B cell (primary cell): ENCODE data around the gene SPDYE16. TPM values are rescaled to one million over a fixed set of nuclear protein-coding genes. Genes with fewer than 3 reads are reported as not detected.
A peak's percentile ranks its signal among the peaks of the same experiment; 100 is the strongest.
"Not testable (repeated sequence)": the region's sequence is repeated elsewhere in the genome, so short reads cannot be mapped to it uniquely, and the experiment has no call there.

Experiments
- ATAC-seq: fragments of 200-7000 bp; cut with Tn5 transposase; one replicate; pipeline ENCODE4 v1.10.0; 2021; ENCODE audit warnings: low read depth, mild to moderate bottlenecking, moderate number of reproducible peaks, moderate library complexity
- CTCF ChIA-PET: fragments of 350-600 bp; sonication (Branson Sonifier 250); formaldehyde crosslinking; loops from one replicate; lab custom pipeline; 2021; ENCODE audit warnings: antibody characterized with exemption, inconsistent platforms; lab: Charles Lee
- POLR2A ChIA-PET: fragments of 350-600 bp; sonication (Branson Sonifier 250); formaldehyde crosslinking; loops from one replicate; lab custom pipeline; 2021; ENCODE audit warnings: antibody characterized with exemption; lab: Charles Lee
- DNase-seq: peaks from one replicate; pipeline ENCODE4 v3.0.0; 2013
- H2AFZ ChIP-seq: 2 replicates; pipeline ENCODE4 v1.6.1; 2012; ENCODE audit warnings: mild to moderate bottlenecking, low read depth, low read length; ENCODE audit not compliant: insufficient read depth, poor library complexity, severe bottlenecking
- H3K27ac ChIP-seq, 2 donors: 1 replicate in 1 of 2; 2 replicates in 1 of 2; pipeline ENCODE4 v1.5.1; 2012 to 2013; ENCODE audit warnings: low read length in 2 of 2, mild to moderate bottlenecking in 2 of 2, moderate library complexity in 1 of 2
- H3K27me3 ChIP-seq, 4 experiments: fragments of 200-600 bp in 1 of 4; sonication (generic) in 1 of 4; replicated peaks in 1 of 4; 1 replicate in 2 of 4; 2 replicates in 2 of 4; pipeline versions ENCODE4 v1.6.1 to v1.7.0; 2013 to 2016; ENCODE audit warnings: low read length in 3 of 4, mild to moderate bottlenecking in 2 of 4, mixed read lengths in 1 of 4, moderate library complexity in 1 of 4; ENCODE audit not compliant: insufficient read depth in 4 of 4, control insufficient read depth in 3 of 4; ENCODE audit errors: control extremely low read depth in 1 of 4
- H3K36me3 ChIP-seq, 2 experiments: replicated peaks in 1 of 2; 1 replicate in 1 of 2; 2 replicates in 1 of 2; pipeline versions ENCODE4 v1.6.1 to v1.7.1; 2013; ENCODE audit warnings: low read length in 1 of 2; ENCODE audit not compliant: insufficient read depth in 2 of 2, control insufficient read depth in 1 of 2; ENCODE audit errors: control extremely low read depth in 1 of 2, extremely low read depth in 1 of 2
- H3K4me1 ChIP-seq, 2 donors: fragments of 200-600 bp in 1 of 2; sonication (generic) in 1 of 2; 1 replicate in 1 of 2; 2 replicates in 1 of 2; pipeline versions ENCODE4 v1.5.1 to v1.6.1; 2013 to 2017; ENCODE audit warnings: low read length in 2 of 2; ENCODE audit not compliant: control insufficient read depth in 2 of 2, insufficient read depth in 2 of 2
- H3K4me2 ChIP-seq: replicated peaks from 2 replicates; pipeline ENCODE3; 2012; ENCODE audit warnings: mild to moderate bottlenecking, low read depth, low read length; ENCODE audit not compliant: poor library complexity, severe bottlenecking
- H3K4me3 ChIP-seq, 5 experiments: fragments of 200-600 bp in 1 of 5; sonication (generic) in 1 of 5; 1 replicate in 3 of 5; 2 replicates in 2 of 5; pipeline versions ENCODE4 v1.5.1 to v1.7.0; 2011 to 2016; ENCODE audit warnings: low read length in 4 of 5, mild to moderate bottlenecking in 4 of 5, low read depth in 2 of 5, control low read depth in 1 of 5, moderate library complexity in 1 of 5; ENCODE audit not compliant: insufficient read depth in 1 of 5; ENCODE audit errors: control extremely low read depth in 1 of 5, extremely low read depth in 1 of 5
- H3K79me2 ChIP-seq: fragments of 200-600 bp; sonication (generic); one replicate; pipeline ENCODE4 v1.6.0; 2016; ENCODE audit warnings: low read length; ENCODE audit not compliant: control insufficient read depth, insufficient read depth
- H3K9ac ChIP-seq: fragments of 200-600 bp; sonication (generic); 2 replicates; pipeline ENCODE4 v1.6.1; 2017; ENCODE audit warnings: mild to moderate bottlenecking, low read length, moderate library complexity
- H3K9me3 ChIP-seq, 3 donors: one replicate each; pipeline versions ENCODE4 v1.6.1 to v1.7.1; 2013; ENCODE audit warnings: low read length in 2 of 3; ENCODE audit not compliant: control insufficient read depth in 2 of 3, insufficient read depth in 1 of 3; ENCODE audit errors: control extremely low read depth in 1 of 3
- H4K20me1 ChIP-seq: 2 replicates; pipeline ENCODE4 v1.6.0; 2012; ENCODE audit warnings: mild to moderate bottlenecking, low read length; ENCODE audit not compliant: insufficient read depth, control insufficient read depth, poor library complexity, severe bottlenecking
- H3K27ac Mint-ChIP-seq: one replicate; pipeline ENCODE4 v1.8.0; 2021; ENCODE audit warnings: mixed read lengths
- H3K27me3 Mint-ChIP-seq: one replicate; pipeline ENCODE4 v1.8.0; 2021; ENCODE audit warnings: mixed read lengths
- H3K4me1 Mint-ChIP-seq: one replicate; pipeline ENCODE4 v1.8.0; 2021; ENCODE audit warnings: mixed read lengths
- H3K4me3 Mint-ChIP-seq: one replicate; pipeline ENCODE4 v1.8.0; 2021; ENCODE audit warnings: mixed read lengths
- H3K9me3 Mint-ChIP-seq: one replicate; pipeline ENCODE4 v1.8.0; 2022; ENCODE audit warnings: mixed read lengths; ENCODE audit not compliant: insufficient read depth
- EZH2 ChIP-seq: IDR thresholded peaks from 2 replicates; pipeline ENCODE4 v1.6.1; 2012; ENCODE audit warnings: borderline replicate concordance, low read depth, mild to moderate bottlenecking, moderate library complexity, low read length; ENCODE audit not compliant: insufficient read depth, poor library complexity, severe bottlenecking
- WGBS: methylation state at CpG from one replicate; pipeline ENCODE4 v1.1.5; 2013; ENCODE audit warnings: missing lambda C conversion rate; ENCODE audit not compliant: insufficient coverage; 5-methylcytosine and 5-hydroxymethylcytosine counted together
- intact Hi-C: fragments of 100-400 bp; cut with micrococcal nuclease; formaldehyde crosslinking; loops from one replicate; pipeline ENCODE4 v1.10.0; 2022
- polyA plus RNA-seq: library from polyadenylated mRNA; depleted of rRNA; stranded (reverse); fragments of >200 nt; gene quantifications from 2 replicates; pipeline ENCODE4 v1.2.3, GENCODE V29; 2012
- total RNA-seq, 2 donors: library from RNA; stranded (reverse); fragments of 120-200 nt in 1 of 2; gene quantifications; 1 replicate in 1 of 2; 2 replicates in 1 of 2; pipeline versions ENCODE4 v1.2.3 to v1.2.4, GENCODE V29; 2013 to 2022
- TF ChIP-seq, protein P1 (sequence below): fragments of 200-600 bp; IDR thresholded peaks from one replicate; pipeline ENCODE4 v1.8.0; 2022; ENCODE audit warnings: antibody characterized with exemption, mild to moderate bottlenecking

SPDYE16 gene
- total and polyA plus RNA-seq, 2 donors (not counting 1 experiment from before 2014, with no cell fraction given): 0.34 to 0.69 TPM

GRCh38 chr7:76512941-76513816 is 29.9 kb downstream of the SPDYE16 start:
- no peaks in the 10 kb centered on the region for H3K27me3 Mint-ChIP-seq
- Histone ChIP-seq H2AFZ (no peak overlapping the region), H3K36me3 (no peaks in the 10 kb centered on the region), H4K20me1 (no peaks in the 10 kb centered on the region), H3K4me3 (no peak overlapping the region), H3K9ac (no peak overlapping the region), H3K79me2 (no peaks in the 10 kb centered on the region), H3K27me3 (peaks cover 0 to 4% (median 0%) of the 10 kb centered on the region in 4 experiments), H3K4me2 (no peak overlapping the region), H3K27ac (no peak overlapping the region), H3K9me3 (no peaks in the 10 kb centered on the region), H3K4me1 (peaks cover 0 to 3% of the 10 kb centered on the region in 2 donors)
- no peaks in the 10 kb centered on the region for H3K4me1 Mint-ChIP-seq
- POLR2A ChIA-PET: no interaction called here
- ATAC-seq (no peak), DNase-seq (peak; percentile 8)
- intact Hi-C loops: no loop called here
- H3K4me3 Mint-ChIP-seq: no peak overlapping the region
- CTCF ChIA-PET: no interaction called here
- no peaks in the 10 kb centered on the region for H3K9me3 Mint-ChIP-seq
- H3K27ac Mint-ChIP-seq: no peak overlapping the region
- TF ChIP-seq, protein P1, sequence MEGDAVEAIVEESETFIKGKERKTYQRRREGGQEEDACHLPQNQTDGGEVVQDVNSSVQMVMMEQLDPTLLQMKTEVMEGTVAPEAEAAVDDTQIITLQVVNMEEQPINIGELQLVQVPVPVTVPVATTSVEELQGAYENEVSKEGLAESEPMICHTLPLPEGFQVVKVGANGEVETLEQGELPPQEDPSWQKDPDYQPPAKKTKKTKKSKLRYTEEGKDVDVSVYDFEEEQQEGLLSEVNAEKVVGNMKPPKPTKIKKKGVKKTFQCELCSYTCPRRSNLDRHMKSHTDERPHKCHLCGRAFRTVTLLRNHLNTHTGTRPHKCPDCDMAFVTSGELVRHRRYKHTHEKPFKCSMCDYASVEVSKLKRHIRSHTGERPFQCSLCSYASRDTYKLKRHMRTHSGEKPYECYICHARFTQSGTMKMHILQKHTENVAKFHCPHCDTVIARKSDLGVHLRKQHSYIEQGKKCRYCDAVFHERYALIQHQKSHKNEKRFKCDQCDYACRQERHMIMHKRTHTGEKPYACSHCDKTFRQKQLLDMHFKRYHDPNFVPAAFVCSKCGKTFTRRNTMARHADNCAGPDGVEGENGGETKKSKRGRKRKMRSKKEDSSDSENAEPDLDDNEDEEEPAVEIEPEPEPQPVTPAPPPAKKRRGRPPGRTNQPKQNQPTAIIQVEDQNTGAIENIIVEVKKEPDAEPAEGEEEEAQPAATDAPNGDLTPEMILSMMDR: no peak
- TF ChIP-seq EZH2: no peak
- WGBS: 74% methylated on average over 17 of the region's 21 CpGs

DNA sequence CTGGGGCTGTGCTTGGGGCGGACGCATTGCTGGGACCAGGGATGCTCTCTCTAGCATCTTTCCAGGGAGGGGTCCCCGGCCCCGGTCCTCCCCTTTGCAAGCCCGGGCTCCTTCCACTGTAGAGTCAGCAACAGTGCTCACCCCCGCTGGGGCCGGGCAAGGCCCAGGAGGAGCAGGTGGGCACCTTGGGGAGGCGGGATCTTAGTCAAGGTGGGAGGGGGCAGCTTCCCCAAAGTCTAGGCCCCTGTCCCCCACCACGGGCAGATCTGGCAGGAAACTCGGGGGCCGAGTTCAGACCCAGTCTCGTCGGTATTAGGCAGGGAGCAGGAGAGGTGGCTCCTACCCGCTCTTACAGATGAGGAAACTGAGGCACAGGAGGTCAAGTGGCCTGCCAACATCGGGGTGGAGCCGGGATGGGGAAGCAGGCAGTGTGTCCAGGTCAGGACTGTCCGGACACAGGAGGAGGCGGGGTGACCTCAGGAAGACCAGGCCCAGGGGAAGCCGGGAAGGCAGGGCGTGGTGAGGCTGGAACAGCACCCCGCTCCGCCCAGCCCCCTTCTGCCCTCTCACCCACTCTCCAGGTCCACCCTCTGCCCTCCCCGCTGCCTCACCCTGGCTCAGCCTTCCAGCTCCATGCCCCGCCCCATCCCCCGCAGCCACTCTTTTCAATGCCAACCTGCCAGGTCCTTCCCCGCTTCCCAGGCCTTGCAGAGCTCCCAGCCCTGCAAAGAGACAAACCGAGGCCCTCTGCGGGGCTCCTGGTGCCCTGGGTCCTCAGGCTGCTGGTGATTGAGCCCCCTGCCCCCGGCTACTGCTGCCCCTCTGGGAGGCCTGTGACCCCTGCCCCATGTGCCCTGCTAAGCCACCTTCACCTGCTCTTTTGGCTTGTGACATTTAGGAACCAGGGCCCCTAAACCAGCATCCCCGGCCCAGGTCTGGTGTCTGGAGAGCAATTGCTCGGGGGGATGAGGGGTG is 30.9 kb downstream of the SPDYE16 start:
- H3K4me3 Mint-ChIP-seq, ATAC-seq, H3K27me3 ChIP-seq, H3K79me2 ChIP-seq, H3K4me2 ChIP-seq, CTCF ChIA-PET, H3K9ac ChIP-seq, H2AFZ ChIP-seq, H3K27ac Mint-ChIP-seq, H3K27ac ChIP-seq, H3K4me1 Mint-ChIP-seq, H3K9me3 ChIP-seq, H4K20me1 ChIP-seq, intact Hi-C loops, H3K4me1 ChIP-seq, H3K36me3 ChIP-seq, H3K4me3 ChIP-seq, DNase-seq, H3K9me3 Mint-ChIP-seq, POLR2A ChIA-PET, H3K27me3 Mint-ChIP-seq: not testable (repeated sequence)
- WGBS: no CpG with 5 or more reads among the region's 31 CpGs

DNA sequence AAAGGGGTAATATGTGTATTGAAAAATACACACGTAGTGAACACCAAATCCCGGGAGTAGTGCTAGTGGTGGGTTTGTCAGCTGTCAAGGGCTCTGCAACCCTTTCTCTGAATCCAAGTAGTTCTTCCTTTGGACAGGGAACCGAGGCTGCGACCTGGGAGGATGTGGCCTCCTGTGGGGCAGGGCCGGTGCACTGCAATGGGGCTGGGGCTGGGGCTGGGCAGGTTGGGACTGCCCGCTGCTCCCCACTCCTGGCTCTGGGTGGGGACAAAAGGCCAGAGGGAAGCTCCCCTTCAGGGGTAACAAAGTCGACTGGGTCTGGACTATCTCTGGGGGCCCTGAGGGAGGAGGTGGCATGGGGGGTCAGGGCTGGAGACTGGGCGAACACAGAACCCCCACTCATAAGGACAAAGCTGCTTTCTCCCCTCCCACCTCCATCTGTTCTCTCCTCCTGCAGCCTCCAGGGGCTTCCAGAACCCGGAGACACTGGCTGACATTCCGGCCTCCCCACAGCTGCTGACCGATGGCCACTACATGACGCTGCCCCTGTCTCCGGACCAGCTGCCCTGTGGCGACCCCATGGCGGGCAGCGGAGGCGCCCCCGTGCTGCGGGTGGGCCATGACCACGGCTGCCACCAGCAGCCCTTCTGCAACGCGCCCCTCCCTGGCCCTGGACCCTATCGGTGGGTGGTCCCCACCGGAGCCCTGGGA is 31.7 kb downstream of the SPDYE16 start:
- CTCF ChIA-PET, H4K20me1 ChIP-seq, H3K9me3 Mint-ChIP-seq, H3K4me3 Mint-ChIP-seq, H3K9ac ChIP-seq, H3K9me3 ChIP-seq, ATAC-seq, H3K4me2 ChIP-seq, H3K27me3 ChIP-seq, H3K36me3 ChIP-seq, H3K27me3 Mint-ChIP-seq, H3K27ac ChIP-seq, H3K4me3 ChIP-seq, POLR2A ChIA-PET, H3K4me1 ChIP-seq, DNase-seq, H2AFZ ChIP-seq, H3K27ac Mint-ChIP-seq, intact Hi-C loops, H3K79me2 ChIP-seq, H3K4me1 Mint-ChIP-seq: not testable (repeated sequence)
- 71% methylated on average over 3 of the region's 24 CpGs for WGBS
